GM23338 (cell line): ENCODE results near the gene EIF2D. TPM values are rescaled to one million over a fixed set of nuclear protein-coding genes. Genes with fewer than 3 reads are reported as not detected.

Experiments
- ATAC-seq: fragments of 200-7000 bp; cut with Tn5 transposase; 3 replicates; pipeline ENCODE4 v1.9.1; 2020
- DNase-seq: peaks from one replicate; pipeline ENCODE4 v3.0.0-alpha.2; 2015; ENCODE audit warnings: low spot score
- H2AFZ ChIP-seq: fragments of 200-600 bp; sonication (generic); 2 replicates; pipeline ENCODE4 v1.8.0; 2016; ENCODE audit warnings: antibody characterized with exemption, mild to moderate bottlenecking, moderate library complexity
- H3F3A ChIP-seq: fragments of 200-600 bp; sonication (generic); replicated peaks from 2 replicates; pipeline ENCODE4 v1.8.0; 2017; ENCODE audit warnings: antibody characterized with exemption, mixed run types, low read depth
- H3K27ac ChIP-seq: fragments of 200-600 bp; sonication (generic); 2 replicates; pipeline ENCODE4 v1.6.1; 2016; ENCODE audit warnings: low read depth
- H3K27me3 ChIP-seq: fragments of 200-600 bp; sonication (generic); 2 replicates; pipeline ENCODE4 v1.8.0; 2016; ENCODE audit warnings: mild to moderate bottlenecking, mixed run types, moderate library complexity; ENCODE audit not compliant: insufficient read depth
- H3K36me3 ChIP-seq: fragments of 200-600 bp; sonication (generic); 2 replicates; pipeline ENCODE4 v1.8.0; 2016; ENCODE audit warnings: mild to moderate bottlenecking; ENCODE audit not compliant: insufficient read depth
- H3K4me1 ChIP-seq: fragments of 200-600 bp; sonication (generic); 2 replicates; pipeline ENCODE4 v1.8.0; 2016; ENCODE audit warnings: mild to moderate bottlenecking, moderate library complexity; ENCODE audit not compliant: insufficient read depth
- H3K4me2 ChIP-seq: fragments of 200-600 bp; sonication (generic); 2 replicates; pipeline ENCODE4 v1.7.1; 2017; ENCODE audit warnings: mixed run types
- H3K4me3 ChIP-seq: fragments of 200-600 bp; sonication (generic); 2 replicates; pipeline ENCODE4 v1.6.1; 2016; ENCODE audit warnings: mixed run types
- H3K79me2 ChIP-seq: fragments of 200-600 bp; sonication (generic); replicated peaks from 2 replicates; pipeline ENCODE4 v1.8.0; 2017; ENCODE audit warnings: mild to moderate bottlenecking; ENCODE audit not compliant: insufficient read depth
- H3K9me2 ChIP-seq: fragments of 200-600 bp; sonication (generic); 2 replicates; pipeline ENCODE4 v1.8.0; 2017; ENCODE audit not compliant: insufficient read depth
- H4K20me1 ChIP-seq: fragments of 200-600 bp; sonication (generic); replicated peaks from 2 replicates; pipeline ENCODE4 v1.8.0; 2017; ENCODE audit warnings: mild to moderate bottlenecking; ENCODE audit not compliant: insufficient read depth
- H3K27ac Mint-ChIP-seq: 2 replicates; pipeline ENCODE4 v1.8.0; 2020; ENCODE audit warnings: inconsistent platforms, mild to moderate bottlenecking, moderate library complexity, mixed read lengths
- H3K27me3 Mint-ChIP-seq: 3 replicates; pipeline ENCODE4 v1.8.0; 2022; ENCODE audit warnings: low read depth, mild to moderate bottlenecking, moderate library complexity, mixed read lengths, inconsistent platforms; ENCODE audit not compliant: insufficient read depth, poor library complexity
- H3K36me3 Mint-ChIP-seq: 3 replicates; pipeline ENCODE4 v1.8.0; 2021; ENCODE audit warnings: low read depth, mild to moderate bottlenecking, inconsistent platforms, moderate library complexity, mixed read lengths
- H3K4me1 Mint-ChIP-seq: 3 replicates; pipeline ENCODE4 v1.8.0; 2020; ENCODE audit warnings: mild to moderate bottlenecking, inconsistent platforms, mixed read lengths
- H3K4me3 Mint-ChIP-seq: 3 replicates; pipeline ENCODE4 v1.8.0; 2021; ENCODE audit warnings: moderate library complexity, mild to moderate bottlenecking, inconsistent platforms, mixed read lengths
- H3K9me3 Mint-ChIP-seq: 3 replicates; pipeline ENCODE4 v1.8.0; 2020; ENCODE audit warnings: moderate library complexity, mild to moderate bottlenecking, inconsistent platforms, mixed read lengths
- CREB1 ChIP-seq: fragments of 250-450 bp; sonication (Bioruptor Pico); IDR thresholded peaks from 2 replicates; pipeline ENCODE4 v1.5.0; 2020; ENCODE audit warnings: low read depth, mild to moderate bottlenecking, moderate library complexity
- EZH2 ChIP-seq: fragments of 200-600 bp; sonication (generic); IDR thresholded peaks from one replicate; pipeline ENCODE4 v1.8.0; 2017; ENCODE audit warnings: antibody characterized with exemption, mild to moderate bottlenecking, low read depth; ENCODE audit not compliant: unreplicated experiment
- EZH2phosphoT487 ChIP-seq: fragments of 200-600 bp; sonication (generic); IDR thresholded peaks from one replicate; pipeline ENCODE4 v1.8.1; 2018; ENCODE audit warnings: antibody characterized with exemption; ENCODE audit not compliant: unreplicated experiment
- NANOG ChIP-seq: IDR thresholded peaks from 2 replicates; pipeline ENCODE4 v1.6.1; 2016; ENCODE audit warnings: antibody characterized with exemption, borderline replicate concordance
- ZNF331 ChIP-seq: fragments of 250-450 bp; sonication (Bioruptor Pico); IDR thresholded peaks from 2 replicates; pipeline ENCODE4 v1.5.0; 2020; ENCODE audit warnings: low read depth, mild to moderate bottlenecking, moderate library complexity
- polyA plus RNA-seq: library from polyadenylated mRNA; unstranded; fragments of >200 nt; fragmentation: Nextera tagmentation; extraction: Ambion mirVana; gene quantifications from 2 replicates; pipeline ENCODE4 v1.2.1, GENCODE V29; 2016
- total RNA-seq: library from RNA; depleted of rRNA; stranded (reverse); fragments of >200 nt; shearing (Covaris generic); gene quantifications from 2 replicates; pipeline ENCODE4 v1.2.3, GENCODE V29; 2014
- TF ChIP-seq, protein P1 (sequence below): fragments of 250-450 bp; sonication (Bioruptor Pico); IDR thresholded peaks from 2 replicates; pipeline ENCODE4 v1.5.0; 2020; ENCODE audit warnings: mild to moderate bottlenecking, moderate library complexity
- TF ChIP-seq, protein P2 (sequence below): IDR thresholded peaks from 2 replicates; pipeline ENCODE4 v1.6.1; 2016; ENCODE audit warnings: antibody characterized with exemption

The EIF2D gene
- total and polyA plus RNA-seq, 2 experiments from 2014 or later, result 25.1 to 34.8 TPM

GRCh38 chr1:206656936-206657335, 44.7 kb upstream of the EIF2D start:
- Histone ChIP-seq H2AFZ (no peak overlapping the region), H3K9me2 (no peaks in the 10 kb centered on the region), H3F3A (0 out of 2 replicates have a peak, but pooled peaks cover 4% of the 10 kb centered on the region), H3K27me3 (peaks cover 30% of the 10 kb centered on the region), H3K4me3 (no peak overlapping the region), H3K36me3 (no peaks in the 10 kb centered on the region), H4K20me1 (peaks cover 4% of the 10 kb centered on the region; the same call in 1 of the 2 replicates), H3K4me2 (no peak overlapping the region), H3K4me1 (peaks cover 16% of the 10 kb centered on the region; the same call in 1 of the 2 replicates), H3K27ac (no peak overlapping the region), H3K79me2 (no peaks in the 10 kb centered on the region)
- Mint-ChIP-seq H3K36me3 (no peaks in the 10 kb centered on the region), H3K27ac (no peak overlapping the region), H3K4me3 (no peak overlapping the region), H3K4me1 (peaks cover 14% of the 10 kb centered on the region), H3K9me3 (no peaks in the 10 kb centered on the region), H3K27me3 (peaks cover 15% of the 10 kb centered on the region)
- ATAC-seq, result no peak
- DNase-seq, result no peak
- TF ChIP-seq EZH2phosphoT487 (no peak), CREB1 (CRISPR knock-in tag) (no peak), NANOG (no peak), ZNF331 (CRISPR knock-in tag) (no peak), EZH2 (no peak)
- TF ChIP-seq, protein P1, sequence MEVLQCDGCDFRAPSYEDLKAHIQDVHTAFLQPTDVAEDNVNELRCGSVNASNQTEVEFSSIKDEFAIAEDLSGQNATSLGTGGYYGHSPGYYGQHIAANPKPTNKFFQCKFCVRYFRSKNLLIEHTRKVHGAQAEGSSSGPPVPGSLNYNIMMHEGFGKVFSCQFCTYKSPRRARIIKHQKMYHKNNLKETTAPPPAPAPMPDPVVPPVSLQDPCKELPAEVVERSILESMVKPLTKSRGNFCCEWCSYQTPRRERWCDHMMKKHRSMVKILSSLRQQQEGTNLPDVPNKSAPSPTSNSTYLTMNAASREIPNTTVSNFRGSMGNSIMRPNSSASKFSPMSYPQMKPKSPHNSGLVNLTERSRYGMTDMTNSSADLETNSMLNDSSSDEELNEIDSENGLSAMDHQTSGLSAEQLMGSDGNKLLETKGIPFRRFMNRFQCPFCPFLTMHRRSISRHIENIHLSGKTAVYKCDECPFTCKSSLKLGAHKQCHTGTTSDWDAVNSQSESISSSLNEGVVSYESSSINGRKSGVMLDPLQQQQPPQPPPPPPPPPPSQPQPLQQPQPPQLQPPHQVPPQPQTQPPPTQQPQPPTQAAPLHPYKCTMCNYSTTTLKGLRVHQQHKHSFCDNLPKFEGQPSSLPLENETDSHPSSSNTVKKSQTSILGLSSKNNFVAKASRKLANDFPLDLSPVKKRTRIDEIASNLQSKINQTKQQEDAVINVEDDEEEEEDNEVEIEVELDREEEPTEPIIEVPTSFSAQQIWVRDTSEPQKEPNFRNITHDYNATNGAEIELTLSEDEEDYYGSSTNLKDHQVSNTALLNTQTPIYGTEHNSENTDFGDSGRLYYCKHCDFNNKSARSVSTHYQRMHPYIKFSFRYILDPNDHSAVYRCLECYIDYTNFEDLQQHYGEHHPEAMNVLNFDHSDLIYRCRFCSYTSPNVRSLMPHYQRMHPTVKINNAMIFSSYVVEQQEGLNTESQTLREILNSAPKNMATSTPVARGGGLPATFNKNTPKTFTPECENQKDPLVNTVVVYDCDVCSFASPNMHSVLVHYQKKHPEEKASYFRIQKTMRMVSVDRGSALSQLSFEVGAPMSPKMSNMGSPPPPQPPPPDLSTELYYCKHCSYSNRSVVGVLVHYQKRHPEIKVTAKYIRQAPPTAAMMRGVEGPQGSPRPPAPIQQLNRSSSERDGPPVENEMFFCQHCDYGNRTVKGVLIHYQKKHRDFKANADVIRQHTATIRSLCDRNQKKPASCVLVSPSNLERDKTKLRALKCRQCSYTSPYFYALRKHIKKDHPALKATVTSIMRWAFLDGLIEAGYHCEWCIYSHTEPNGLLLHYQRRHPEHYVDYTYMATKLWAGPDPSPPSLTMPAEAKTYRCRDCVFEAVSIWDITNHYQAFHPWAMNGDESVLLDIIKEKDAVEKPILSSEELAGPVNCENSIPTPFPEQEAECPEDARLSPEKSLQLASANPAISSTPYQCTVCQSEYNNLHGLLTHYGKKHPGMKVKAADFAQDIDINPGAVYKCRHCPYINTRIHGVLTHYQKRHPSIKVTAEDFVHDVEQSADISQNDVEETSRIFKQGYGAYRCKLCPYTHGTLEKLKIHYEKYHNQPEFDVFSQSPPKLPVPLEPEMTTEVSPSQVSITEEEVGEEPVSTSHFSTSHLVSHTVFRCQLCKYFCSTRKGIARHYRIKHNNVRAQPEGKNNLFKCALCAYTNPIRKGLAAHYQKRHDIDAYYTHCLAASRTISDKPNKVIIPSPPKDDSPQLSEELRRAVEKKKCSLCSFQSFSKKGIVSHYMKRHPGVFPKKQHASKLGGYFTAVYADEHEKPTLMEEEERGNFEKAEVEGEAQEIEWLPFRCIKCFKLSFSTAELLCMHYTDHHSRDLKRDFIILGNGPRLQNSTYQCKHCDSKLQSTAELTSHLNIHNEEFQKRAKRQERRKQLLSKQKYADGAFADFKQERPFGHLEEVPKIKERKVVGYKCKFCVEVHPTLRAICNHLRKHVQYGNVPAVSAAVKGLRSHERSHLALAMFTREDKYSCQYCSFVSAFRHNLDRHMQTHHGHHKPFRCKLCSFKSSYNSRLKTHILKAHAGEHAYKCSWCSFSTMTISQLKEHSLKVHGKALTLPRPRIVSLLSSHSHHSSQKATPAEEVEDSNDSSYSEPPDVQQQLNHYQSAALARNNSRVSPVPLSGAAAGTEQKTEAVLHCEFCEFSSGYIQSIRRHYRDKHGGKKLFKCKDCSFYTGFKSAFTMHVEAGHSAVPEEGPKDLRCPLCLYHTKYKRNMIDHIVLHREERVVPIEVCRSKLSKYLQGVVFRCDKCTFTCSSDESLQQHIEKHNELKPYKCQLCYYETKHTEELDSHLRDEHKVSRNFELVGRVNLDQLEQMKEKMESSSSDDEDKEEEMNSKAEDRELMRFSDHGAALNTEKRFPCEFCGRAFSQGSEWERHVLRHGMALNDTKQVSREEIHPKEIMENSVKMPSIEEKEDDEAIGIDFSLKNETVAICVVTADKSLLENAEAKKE (CRISPR knock-in tag), result no peak

DNA sequence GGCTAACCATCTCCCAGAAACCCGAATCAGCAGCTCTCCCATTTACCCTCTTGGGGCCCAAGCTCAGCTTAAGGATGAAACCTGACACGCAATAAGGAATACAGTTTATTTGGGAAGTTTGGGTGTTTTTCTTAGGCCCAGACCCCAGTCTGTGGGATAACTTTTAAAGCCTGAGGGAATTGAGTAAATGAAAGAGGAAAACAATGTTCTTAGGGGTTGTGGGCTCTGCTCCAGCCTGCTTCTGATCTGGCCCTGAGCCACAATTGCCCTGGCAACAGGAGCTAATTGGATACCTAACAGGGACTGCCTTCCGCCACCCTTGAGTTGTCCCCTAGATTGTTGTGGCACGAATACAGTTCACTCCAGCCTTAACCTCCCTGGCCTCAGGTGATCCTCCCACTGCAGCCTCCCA, 43.2 kb upstream of the EIF2D start:
- ATAC-seq, result no peak
- Mint-ChIP-seq H3K27me3 (peaks cover 15% of the 10 kb centered on the region), H3K4me1 (peaks cover 14% of the 10 kb centered on the region)
- TF ChIP-seq, protein P2, sequence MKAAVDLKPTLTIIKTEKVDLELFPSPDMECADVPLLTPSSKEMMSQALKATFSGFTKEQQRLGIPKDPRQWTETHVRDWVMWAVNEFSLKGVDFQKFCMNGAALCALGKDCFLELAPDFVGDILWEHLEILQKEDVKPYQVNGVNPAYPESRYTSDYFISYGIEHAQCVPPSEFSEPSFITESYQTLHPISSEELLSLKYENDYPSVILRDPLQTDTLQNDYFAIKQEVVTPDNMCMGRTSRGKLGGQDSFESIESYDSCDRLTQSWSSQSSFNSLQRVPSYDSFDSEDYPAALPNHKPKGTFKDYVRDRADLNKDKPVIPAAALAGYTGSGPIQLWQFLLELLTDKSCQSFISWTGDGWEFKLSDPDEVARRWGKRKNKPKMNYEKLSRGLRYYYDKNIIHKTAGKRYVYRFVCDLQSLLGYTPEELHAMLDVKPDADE, result no peak
- no peak for TF ChIP-seq NANOG

More for the DNA sequence above, 43.2 kb upstream of the EIF2D start:
- H3K4me3 ChIP-seq, result no peak overlapping the region
- no peaks in the 10 kb centered on the region for H3K79me2 ChIP-seq
- no peak for DNase-seq
- no peak overlapping the region for H3K27ac Mint-ChIP-seq
- peaks cover 4% of the 10 kb centered on the region; the same call in 1 of the 2 replicates for H4K20me1 ChIP-seq
- 0 out of 2 replicates have a peak, but pooled peaks cover 4% of the 10 kb centered on the region for H3F3A ChIP-seq
- H3K9me3 Mint-ChIP-seq, result no peaks in the 10 kb centered on the region
- no peak overlapping the region for H3K4me2 ChIP-seq
- H2AFZ ChIP-seq, result no peak overlapping the region
- peaks cover 29% of the 10 kb centered on the region for H3K27me3 ChIP-seq
- peaks cover 16% of the 10 kb centered on the region; the same call in 1 of the 2 replicates for H3K4me1 ChIP-seq
- H3K4me3 Mint-ChIP-seq, result no peak overlapping the region
- no peaks in the 10 kb centered on the region for H3K36me3 Mint-ChIP-seq
- no peaks in the 10 kb centered on the region for H3K36me3 ChIP-seq
- H3K27ac ChIP-seq, result no peak overlapping the region
- H3K9me2 ChIP-seq, result no peaks in the 10 kb centered on the region
